ENCODE results near the gene TFEB. TPM values are rescaled to one million over a fixed set of nuclear protein-coding genes. Genes with fewer than 3 reads are reported as not detected.

The TFEB gene
- total and polyA plus RNA-seq, 2 of the 8 experiments (the other 6 are each of a cell fraction or from before 2014, with no cell fraction given): 2.3 to 6.7 TPM

- DNase-seq (ENCODE audit: low read depth in 1 of 2, low spot score in 2 of 2): no peak
- Histone ChIP-seq H2BK15ac (ENCODE audit: low read length) (no peak overlapping the region), H3K4me3 (ENCODE audit: extremely low read depth in 1 of 4, insufficient read depth in 2 of 4, low read depth in 3 of 4, low read length in 4 of 4) (no peak overlapping the region), H2BK5ac (ENCODE audit: low read depth, low read length) (no peak overlapping the region), H3K4ac (replicated peaks; ENCODE audit: insufficient read length, low read depth, low read length) (no peak overlapping the region), H3K56ac (replicated peaks; ENCODE audit: insufficient read length, low read depth, low read length) (no peak overlapping the region), H3K36me3 (ENCODE audit: control insufficient read depth in 2 of 4, insufficient read depth in 4 of 4, low read length in 3 of 4) (peaks cover 0 to 8% (median 0%) of the 10 kb centered on the region in 4 experiments; a peak in 4 of 8 replicates), H2BK20ac (ENCODE audit: low read length) (no peak overlapping the region), H2AFZ (ENCODE audit: low read length) (no peak overlapping the region), H3K27ac (ENCODE audit: low read depth, low read length) (no peak overlapping the region), H3K23me2 (ENCODE audit: low read depth, low read length) (peaks cover 6% of the 10 kb centered on the region), H3K23ac (ENCODE audit: insufficient read length) (no peak overlapping the region), H3K79me1 (ENCODE audit: low read depth, low read length) (peaks cover 2% of the 10 kb centered on the region; the same call in 1 of the 2 replicates), H2BK120ac (replicated peaks; ENCODE audit: low read depth, low read length) (no peak overlapping the region), H3K27me3 (replicated peaks in 1 of 4; ENCODE audit: control insufficient read depth in 3 of 4, extremely low read depth in 1 of 4, insufficient read depth in 3 of 4, low read length in 3 of 4) (peaks cover 0 to 31% (median 16%) of the 10 kb centered on the region in 4 experiments; a peak in 5 of 7 replicates), H3K9me3 (ENCODE audit: insufficient read depth in 2 of 2, low read depth in 1 of 2, low read length in 1 of 2) (no peaks in the 10 kb centered on the region), H4K8ac (ENCODE audit: extremely low read depth, insufficient read depth, low read length) (no peak overlapping the region), H2BK12ac (ENCODE audit: low read depth, low read length) (no peak overlapping the region), H3K4me1 (replicated peaks in 1 of 4; ENCODE audit: control insufficient read depth in 3 of 4, insufficient read depth in 4 of 4, low read length in 3 of 4) (peaks cover 8 to 54% (median 39%) of the 10 kb centered on the region in 4 experiments), H4K20me1 (replicated peaks in 1 of 2; ENCODE audit: control insufficient read depth in 1 of 2, insufficient read depth in 2 of 2, low read length in 2 of 2) (peaks cover 5 to 14% of the 10 kb centered on the region in 2 experiments), H3K18ac (ENCODE audit: extremely low read depth, low read length) (no peak overlapping the region; the same call in 1 of the 2 replicates), H4K5ac (ENCODE audit: insufficient read length, low read depth, low read length) (no peak overlapping the region), H4K91ac (replicated peaks; ENCODE audit: insufficient read length, low read length) (no peak overlapping the region), H3K79me2 (ENCODE audit: control insufficient read depth in 1 of 2, insufficient read depth in 2 of 2, low read length in 2 of 2) (peaks cover 0 to 5% of the 10 kb centered on the region in 2 experiments; a peak in 1 of 4 replicates), H3K4me2 (ENCODE audit: insufficient read depth in 1 of 2, low read depth in 2 of 2, low read length in 2 of 2) (peak overlapping the region; percentile 15 to 60; a peak in 2 of 4 replicates), H3K9ac (replicated peaks in 1 of 4; ENCODE audit: extremely low read depth in 1 of 4, low read depth in 3 of 4, low read length in 3 of 4) (no peak overlapping the region), H3K14ac (ENCODE audit: insufficient read length) (no peak overlapping the region), H2AK5ac (ENCODE audit: low read depth, low read length) (no peak overlapping the region)
- CTCF ChIA-PET (ENCODE audit: partially characterized antibody): interaction anchor here (1.0 to 6.5 kb wide), 10 partner anchors 9 to 219 kb away, joined by 3 to 32 read pairs (median 4); no protein-coding TSS in a partner anchor
- FAIRE-seq: no peak
- WGBS, 2 experiments (ENCODE audit: extremely low coverage in 1 of 2, insufficient coverage in 1 of 2, insufficient read length in 1 of 2, insufficient replicate concordance in 2 of 2, low coverage in 1 of 2, low lambda C conversion rate in 2 of 2, missing lambda C conversion rate in 1 of 2): 89% methylated on average over 4 of the region's 4 CpGs; no CpG with 5 or more reads in 1 of the 2 experiments
- POLR2A ChIA-PET (ENCODE audit: partially characterized antibody): interaction anchor here (1.2 to 1.3 kb wide), 3 partner anchors 13 to 40 kb away, joined by 3 to 6 read pairs (median 4); no protein-coding TSS in a partner anchor
- no peak for TF ChIP-seq SIRT6 (IDR thresholded peaks at IDR 0.05; ENCODE audit: low read length)
- no peak for TF ChIP-seq HDAC2 (IDR thresholded peaks at IDR 0.05; ENCODE audit: borderline replicate concordance in 1 of 2, low read depth in 2 of 2, low read length in 2 of 2)
- no peak for TF ChIP-seq FOSL1 (IDR thresholded peaks at IDR 0.05; ENCODE audit: insufficient read depth, low read depth, low read length)
- no peak for TF ChIP-seq SP1 (IDR thresholded peaks at IDR 0.05; ENCODE audit: low read depth, low read length)
- no peak for TF ChIP-seq MAFK (IDR thresholded peaks at IDR 0.05; ENCODE audit: low read depth, low read length)
- TF ChIP-seq SIN3A (conservative IDR thresholded peaks at IDR 0.05 in 1 of 2, IDR thresholded peaks at IDR 0.05 in 1 of 2; ENCODE audit: low read depth in 1 of 2, low read length in 2 of 2): no peak
- no peak for TF ChIP-seq TAF1 (IDR thresholded peaks at IDR 0.05; ENCODE audit: low read depth, low read length)
Measured at GRCh38 chr6:41643899-41644269, 91.5 kb downstream of the TFEB start.
